ENCODE measurements around the gene UNG.

The UNG gene

GRCh38 chr12:109160433-109160832, 63.0 kb downstream of the UNG start:
- Histone ChIP-seq H3K9me3 (no peaks in the 10 kb centered on the region), H3K27ac (no peak overlapping the region), H3K27me3 (no peaks in the 10 kb centered on the region), H3K36me3 (peaks cover 0 to 7% (median 0%) of the 10 kb centered on the region in 3 donors), H3K4me1 (peaks cover 0 to 13% (median 12%) of the 10 kb centered on the region in 4 donors), H3K4me3 (no peak overlapping the region)
- DNase-seq: no peak
- intact Hi-C loops (cut with DNase I; ENCODE audit: low total_unique reads): no loop called here
- TF ChIP-seq, protein P1, sequence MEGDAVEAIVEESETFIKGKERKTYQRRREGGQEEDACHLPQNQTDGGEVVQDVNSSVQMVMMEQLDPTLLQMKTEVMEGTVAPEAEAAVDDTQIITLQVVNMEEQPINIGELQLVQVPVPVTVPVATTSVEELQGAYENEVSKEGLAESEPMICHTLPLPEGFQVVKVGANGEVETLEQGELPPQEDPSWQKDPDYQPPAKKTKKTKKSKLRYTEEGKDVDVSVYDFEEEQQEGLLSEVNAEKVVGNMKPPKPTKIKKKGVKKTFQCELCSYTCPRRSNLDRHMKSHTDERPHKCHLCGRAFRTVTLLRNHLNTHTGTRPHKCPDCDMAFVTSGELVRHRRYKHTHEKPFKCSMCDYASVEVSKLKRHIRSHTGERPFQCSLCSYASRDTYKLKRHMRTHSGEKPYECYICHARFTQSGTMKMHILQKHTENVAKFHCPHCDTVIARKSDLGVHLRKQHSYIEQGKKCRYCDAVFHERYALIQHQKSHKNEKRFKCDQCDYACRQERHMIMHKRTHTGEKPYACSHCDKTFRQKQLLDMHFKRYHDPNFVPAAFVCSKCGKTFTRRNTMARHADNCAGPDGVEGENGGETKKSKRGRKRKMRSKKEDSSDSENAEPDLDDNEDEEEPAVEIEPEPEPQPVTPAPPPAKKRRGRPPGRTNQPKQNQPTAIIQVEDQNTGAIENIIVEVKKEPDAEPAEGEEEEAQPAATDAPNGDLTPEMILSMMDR (IDR thresholded peaks at IDR 0.05): no peak
